Measurements from ENCODE around the gene JCHAIN.

The JCHAIN gene

GRCh38 chr4:70666369-70666768 is at the start of gene JCHAIN:
Gene JCHAIN (minus strand): TSS chr4:70666508. CDS start chr4:70666490, 18 bp downstream.
- H3K4me3 ChIP-seq (ENCODE audit: low read length): no peak within 1 kb of the TSS
- TF ChIP-seq, protein P1, sequence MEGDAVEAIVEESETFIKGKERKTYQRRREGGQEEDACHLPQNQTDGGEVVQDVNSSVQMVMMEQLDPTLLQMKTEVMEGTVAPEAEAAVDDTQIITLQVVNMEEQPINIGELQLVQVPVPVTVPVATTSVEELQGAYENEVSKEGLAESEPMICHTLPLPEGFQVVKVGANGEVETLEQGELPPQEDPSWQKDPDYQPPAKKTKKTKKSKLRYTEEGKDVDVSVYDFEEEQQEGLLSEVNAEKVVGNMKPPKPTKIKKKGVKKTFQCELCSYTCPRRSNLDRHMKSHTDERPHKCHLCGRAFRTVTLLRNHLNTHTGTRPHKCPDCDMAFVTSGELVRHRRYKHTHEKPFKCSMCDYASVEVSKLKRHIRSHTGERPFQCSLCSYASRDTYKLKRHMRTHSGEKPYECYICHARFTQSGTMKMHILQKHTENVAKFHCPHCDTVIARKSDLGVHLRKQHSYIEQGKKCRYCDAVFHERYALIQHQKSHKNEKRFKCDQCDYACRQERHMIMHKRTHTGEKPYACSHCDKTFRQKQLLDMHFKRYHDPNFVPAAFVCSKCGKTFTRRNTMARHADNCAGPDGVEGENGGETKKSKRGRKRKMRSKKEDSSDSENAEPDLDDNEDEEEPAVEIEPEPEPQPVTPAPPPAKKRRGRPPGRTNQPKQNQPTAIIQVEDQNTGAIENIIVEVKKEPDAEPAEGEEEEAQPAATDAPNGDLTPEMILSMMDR (conservative IDR thresholded peaks at IDR 0.05; ENCODE audit: low read depth, low read length): no peak

DNA sequence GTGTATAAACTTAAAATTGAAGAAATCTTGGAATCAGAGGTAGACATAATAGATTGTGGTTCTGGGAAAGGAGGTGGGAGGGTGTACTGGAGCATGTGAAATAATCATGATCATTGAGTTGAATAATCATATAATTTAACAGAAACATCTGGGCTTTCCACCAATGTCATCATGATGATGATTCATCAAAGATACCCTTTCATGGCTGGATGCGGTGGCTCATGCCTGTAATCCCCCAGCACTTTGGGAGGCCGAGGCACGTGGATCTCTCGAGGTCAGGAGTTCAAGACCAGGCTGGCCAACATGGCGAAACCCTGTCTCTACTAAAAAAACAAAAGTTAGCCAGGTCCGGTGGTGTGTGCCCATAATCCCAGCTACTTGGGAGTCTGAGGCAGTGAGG is 48.8 kb upstream of the JCHAIN start:
- TF ChIP-seq, protein P1 (conservative IDR thresholded peaks at IDR 0.05; ENCODE audit: low read depth, low read length): no peak
- DNase-seq (ENCODE audit: low read depth): no peak
- H3K4me3 ChIP-seq (ENCODE audit: low read length): no peak overlapping the region

More at GRCh38 chr4:70666369-70666768, at the start of gene JCHAIN:
- no peak for DNase-seq (ENCODE audit: low read depth)

- H3K4me3 ChIP-seq (ENCODE audit: low read length): no peak overlapping the region
- no peak for DNase-seq (ENCODE audit: low read depth)
- TF ChIP-seq, protein P1 (conservative IDR thresholded peaks at IDR 0.05; ENCODE audit: low read depth, low read length): no peak
Measured at GRCh38 chr4:70714079-70714887, 48.0 kb upstream of the JCHAIN start.

- H3K4me3 ChIP-seq (ENCODE audit: low read length): no peak overlapping the region
- DNase-seq (ENCODE audit: low read depth): no peak
- TF ChIP-seq, protein P1 (conservative IDR thresholded peaks at IDR 0.05; ENCODE audit: low read depth, low read length): no peak
Measured at GRCh38 chr4:70713453-70714078, 47.3 kb upstream of the JCHAIN start.

DNA sequence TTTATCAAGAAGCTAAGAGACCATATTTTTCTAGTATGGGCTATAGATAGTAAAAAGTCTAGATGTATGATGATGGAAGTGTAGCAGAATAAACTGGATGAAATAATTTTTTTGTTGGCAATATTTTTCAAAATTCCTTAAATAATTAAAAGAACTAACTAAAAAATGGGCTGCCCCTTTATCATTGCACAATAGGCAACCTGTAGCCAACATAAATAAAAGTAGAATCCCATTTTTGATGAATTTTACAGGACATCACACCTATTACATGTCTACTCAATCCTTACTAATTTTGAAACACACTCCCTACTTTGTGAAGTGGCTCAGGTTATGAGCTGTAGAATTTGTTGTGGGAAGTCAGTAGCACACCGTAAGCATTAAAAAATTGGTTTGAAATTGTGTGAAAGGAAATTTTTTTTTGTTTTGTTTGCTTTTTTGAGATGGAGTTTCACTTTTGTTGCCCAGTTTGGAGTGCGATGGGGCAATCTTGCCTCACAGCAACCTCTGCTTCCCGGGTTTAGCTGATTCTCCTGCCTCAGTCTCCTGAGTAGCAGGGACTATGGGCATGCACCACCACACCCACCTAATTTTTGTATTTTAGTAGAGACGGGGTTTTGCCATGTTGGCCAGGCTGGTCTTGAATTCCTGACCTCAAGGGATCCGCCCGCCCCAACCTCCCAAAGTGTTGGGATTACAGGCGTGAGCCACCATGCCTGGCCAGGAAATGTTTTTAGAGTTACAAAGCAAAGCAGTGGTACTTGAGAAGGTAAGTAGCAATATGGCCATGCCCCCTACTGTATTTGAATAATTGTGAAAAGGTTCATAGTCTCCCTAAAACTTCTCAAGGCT is 46.5 kb upstream of the JCHAIN start:
- no peak overlapping the region for H3K4me3 ChIP-seq (ENCODE audit: low read length)
- no peak for DNase-seq (ENCODE audit: low read depth)
- TF ChIP-seq, protein P1 (conservative IDR thresholded peaks at IDR 0.05; ENCODE audit: low read depth, low read length): no peak

- TF ChIP-seq, protein P1 (conservative IDR thresholded peaks at IDR 0.05; ENCODE audit: low read depth, low read length): no peak
- DNase-seq (ENCODE audit: low read depth): peak; percentile 51
- H3K4me3 ChIP-seq (ENCODE audit: low read length): no peak overlapping the region
Measured at GRCh38 chr4:70712150-70712549, 45.8 kb upstream of the JCHAIN start.
